Lower lobe of right lung (tissue), 2 donors: Measurements from ENCODE around the gene CDKL1. TPM values are rescaled to one million over a fixed set of nuclear protein-coding genes. Genes with fewer than 3 reads are reported as not detected.

Experiments
- ATAC-seq, 2 donors: fragments of 200-7000 bp; cut with Tn5 transposase; one replicate each; pipeline ENCODE4 v1.9.1; 2020 to 2022; ENCODE audit warnings: mild to moderate bottlenecking in 2 of 2, moderate library complexity in 2 of 2
- DNase-seq: peaks from one replicate; pipeline ENCODE4 v3.0.0-alpha.2; 2020
- H3K27ac ChIP-seq: fragments of 200-600 bp; one replicate; pipeline ENCODE4 v1.8.0; 2022
- H3K27me3 ChIP-seq: fragments of 200-600 bp; one replicate; pipeline ENCODE4 v1.8.0; 2022; ENCODE audit warnings: low read depth
- H3K36me3 ChIP-seq: fragments of 200-600 bp; one replicate; pipeline ENCODE4 v1.8.0; 2022; ENCODE audit warnings: mild to moderate bottlenecking
- H3K4me1 ChIP-seq: fragments of 200-600 bp; one replicate; pipeline ENCODE4 v1.8.0; 2022
- H3K4me3 ChIP-seq: fragments of 200-600 bp; one replicate; pipeline ENCODE4 v1.8.0; 2022; ENCODE audit warnings: mild to moderate bottlenecking
- H3K9me3 ChIP-seq: fragments of 200-600 bp; one replicate; pipeline ENCODE4 v1.8.0; 2022
- CTCF ChIP-seq: fragments of 200-600 bp; IDR thresholded peaks from one replicate; pipeline ENCODE4 v1.8.0; 2022; ENCODE audit warnings: antibody characterized with exemption, mild to moderate bottlenecking
- intact Hi-C: fragments of 100-400 bp; cut with DNase I; formaldehyde crosslinking; loops from one replicate; pipeline ENCODE4 v1.11.0; 2022
- total RNA-seq: library from RNA; stranded (reverse); fragmentation: NEBNext Ultra II Directional; extraction: Animal tissue kit (Norgen Biotek cat#: 25700); gene quantifications from one replicate; pipeline ENCODE4 v1.2.1, GENCODE V29; 2021
- donor health status: DM: no; HTN: yes; CAD: no; lungs with severe emphysema.

Gene CDKL1
- total RNA-seq, 1 donor from 2014 or later, result 25.3 TPM

DNA sequence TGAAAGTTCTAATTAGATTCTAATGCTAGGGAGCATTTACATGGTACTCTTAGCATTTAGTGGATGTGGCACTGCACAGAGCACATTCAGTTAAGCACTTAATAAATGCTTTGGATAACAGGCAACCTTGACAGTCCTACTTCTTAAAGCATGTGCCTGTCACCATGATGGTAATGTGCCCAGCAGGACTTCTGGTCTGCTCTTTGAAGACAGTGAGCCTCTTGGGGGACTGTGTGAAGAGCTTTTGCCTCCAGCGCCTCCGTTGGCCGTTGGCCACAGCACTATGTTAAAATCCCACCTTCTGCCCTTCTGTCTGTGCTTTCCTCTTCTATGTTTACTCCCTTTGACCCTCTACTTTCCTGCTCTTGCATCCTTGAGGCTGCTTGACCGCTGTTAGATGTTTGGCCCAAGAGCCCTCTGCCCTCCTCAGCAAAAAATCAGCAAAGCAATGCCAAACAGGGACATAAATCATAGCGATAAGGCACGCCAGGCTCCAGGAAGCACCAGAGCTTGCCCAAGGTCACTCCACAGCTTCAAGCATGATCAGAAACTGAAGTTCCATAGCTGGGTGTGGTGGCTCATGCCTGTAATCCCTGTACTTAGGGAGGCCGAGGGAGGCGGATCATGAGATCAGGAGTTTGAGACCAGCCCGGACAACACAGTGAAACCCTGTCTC, 8.3 kb downstream of the CDKL1 start:
- no peak overlapping the region for H3K4me3 ChIP-seq
- H3K4me1 ChIP-seq, result peaks cover 9% of the 10 kb centered on the region
- no peaks in the 10 kb centered on the region for H3K36me3 ChIP-seq
- no peaks in the 10 kb centered on the region for H3K27me3 ChIP-seq
- intact Hi-C loops, result no loop called here
- H3K9me3 ChIP-seq, result no peaks in the 10 kb centered on the region
- no peak for TF ChIP-seq CTCF
- H3K27ac ChIP-seq, result peak overlapping the region; percentile 33
- ATAC-seq (peak; percentile 46 to 54), DNase-seq (no peak)

- H3K36me3 ChIP-seq, result no peaks in the 10 kb centered on the region
- no peak for TF ChIP-seq CTCF
- intact Hi-C loops, result no loop called here
- DNase-seq (no peak), ATAC-seq (no peak)
- peaks cover 9% of the 10 kb centered on the region for H3K4me1 ChIP-seq
- no peaks in the 10 kb centered on the region for H3K27me3 ChIP-seq
- no peak overlapping the region for H3K27ac ChIP-seq
- no peaks in the 10 kb centered on the region for H3K9me3 ChIP-seq
- no peak overlapping the region for H3K4me3 ChIP-seq
Measured at GRCh38 chr14:50387548-50387947, 9.1 kb downstream of the CDKL1 start.

DNA sequence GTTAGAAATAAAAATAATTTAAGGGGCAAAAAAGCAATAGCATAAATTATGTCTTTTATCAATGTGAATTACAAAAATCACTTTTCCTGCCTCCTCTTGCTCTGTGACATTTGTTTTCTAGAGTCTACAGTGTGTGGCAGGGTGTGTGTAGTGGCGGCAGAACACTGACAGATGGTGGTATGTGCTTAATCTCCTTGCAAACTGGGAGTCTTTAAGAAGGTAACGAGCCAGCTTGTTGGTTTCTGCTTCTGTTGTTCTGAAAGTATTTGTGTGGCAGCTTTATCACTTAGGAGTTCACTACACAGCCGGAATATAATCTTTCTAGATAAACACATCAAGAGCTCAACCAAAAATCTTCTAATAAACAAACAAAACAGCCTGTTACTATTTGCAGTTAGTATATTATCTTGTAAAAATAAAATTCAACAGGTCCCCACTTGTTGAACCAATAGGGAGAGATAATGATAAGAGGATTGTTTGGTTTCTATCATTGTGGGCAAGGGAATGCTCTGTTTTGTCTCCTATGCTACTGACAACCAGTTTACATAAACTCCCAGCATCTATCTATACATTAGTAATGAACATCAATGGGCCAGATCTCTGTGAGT, 13.0 kb downstream of the CDKL1 start:
- DNase-seq, result no peak
- no peak overlapping the region for H3K27ac ChIP-seq
- H3K27me3 ChIP-seq, result no peaks in the 10 kb centered on the region
- ATAC-seq, result peak in 1 of 2 donors; percentile 59
- no peaks in the 10 kb centered on the region for H3K9me3 ChIP-seq
- no peak overlapping the region for H3K4me3 ChIP-seq
- no peaks in the 10 kb centered on the region for H3K36me3 ChIP-seq
- peaks cover 8% of the 10 kb centered on the region for H3K4me1 ChIP-seq
- intact Hi-C loops, result no loop called here
- no peak for TF ChIP-seq CTCF

DNA sequence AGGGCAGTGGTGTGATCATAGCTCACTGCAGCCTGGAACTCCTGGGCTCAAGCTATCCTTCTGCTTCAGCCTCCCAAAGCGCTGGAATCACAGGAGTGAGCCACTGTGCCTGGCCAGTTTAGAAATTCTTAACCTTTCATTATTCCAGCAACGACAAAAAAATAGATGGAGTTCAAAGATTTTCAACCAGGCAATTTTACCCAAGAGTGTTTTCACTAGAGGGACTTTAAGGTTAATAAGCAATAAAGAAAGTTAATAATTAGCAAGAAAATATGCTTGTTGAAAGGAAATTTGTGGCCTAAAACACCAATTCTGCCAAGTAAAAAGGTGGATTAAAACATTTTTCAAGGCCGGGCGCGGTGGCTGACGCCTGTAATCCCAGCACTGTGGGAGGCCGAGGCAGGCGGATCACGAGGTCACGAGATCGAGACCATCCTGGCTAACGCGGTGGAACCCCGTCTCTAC, 14.8 kb downstream of the CDKL1 start:
- TF ChIP-seq CTCF, result no peak
- H3K27ac ChIP-seq, result no peak overlapping the region
- no peaks in the 10 kb centered on the region for H3K9me3 ChIP-seq
- no peaks in the 10 kb centered on the region for H3K27me3 ChIP-seq
- intact Hi-C loops, result no loop called here
- H3K4me1 ChIP-seq, result peaks cover 4% of the 10 kb centered on the region
- no peak for DNase-seq
- no peak for ATAC-seq
- H3K4me3 ChIP-seq, result no peak overlapping the region
- H3K36me3 ChIP-seq, result no peaks in the 10 kb centered on the region

GRCh38 chr14:50381008-50381407, 15.7 kb downstream of the CDKL1 start:
- ATAC-seq (no peak), DNase-seq (no peak)
- no peak overlapping the region for H3K27ac ChIP-seq
- H3K36me3 ChIP-seq, result no peaks in the 10 kb centered on the region
- no peak overlapping the region for H3K4me3 ChIP-seq
- no peaks in the 10 kb centered on the region for H3K9me3 ChIP-seq
- no peaks in the 10 kb centered on the region for H3K27me3 ChIP-seq
- TF ChIP-seq CTCF, result no peak
- H3K4me1 ChIP-seq, result peaks cover 5% of the 10 kb centered on the region
- intact Hi-C loops, result no loop called here
